GM12874 (cell line): ENCODE measurements around the gene NRARP.

Experiments used
- TF ChIP-seq, protein P1 (sequence below): IDR thresholded peaks from 2 replicates; pipeline ENCODE4 v1.5.1; 2011; ENCODE audit warnings: low read depth, mild to moderate bottlenecking, control low read depth, low read length, moderate library complexity; ENCODE audit not compliant: insufficient read depth

The NRARP gene

DNA sequence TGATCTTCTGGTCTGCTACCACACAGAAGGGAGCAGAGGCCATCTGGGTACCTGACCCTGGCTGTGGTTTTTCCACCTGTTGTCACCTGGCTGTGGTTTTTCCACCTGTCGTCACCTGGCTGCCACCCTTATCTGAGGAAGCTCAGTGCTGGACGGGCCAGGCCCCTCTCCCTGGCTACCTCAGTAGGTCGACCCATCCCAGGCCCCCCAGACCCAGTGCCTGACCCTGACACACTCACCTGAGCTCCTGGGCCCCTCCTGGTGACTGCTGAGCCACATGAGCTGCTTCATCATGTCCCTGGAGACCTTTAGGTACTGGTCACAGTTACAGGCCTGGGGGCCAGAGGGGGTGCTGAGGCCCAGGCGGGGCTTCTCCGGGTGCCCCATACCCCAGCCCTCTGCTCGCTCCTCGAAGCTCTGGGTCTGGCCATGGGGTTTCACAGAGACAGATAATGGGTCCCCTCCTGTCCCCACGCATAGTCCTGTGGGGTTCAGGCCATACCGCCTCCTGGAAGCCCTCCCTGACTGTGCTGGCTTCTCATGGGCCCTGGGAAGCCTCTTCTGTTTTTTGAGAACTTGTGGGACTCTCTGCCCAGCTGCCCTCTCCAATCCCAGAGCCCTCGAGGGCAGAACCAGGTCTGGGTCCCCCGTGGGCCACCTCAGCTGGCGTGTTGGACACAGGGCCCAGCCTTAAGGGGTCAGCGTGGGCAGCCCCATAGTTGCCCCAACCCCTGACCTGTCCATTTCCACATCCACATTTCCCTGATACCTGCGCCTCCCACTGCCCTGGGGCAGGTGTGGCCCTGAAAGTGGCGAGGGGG is 7.5 kb upstream of the NRARP start:
- TF ChIP-seq, protein P1, sequence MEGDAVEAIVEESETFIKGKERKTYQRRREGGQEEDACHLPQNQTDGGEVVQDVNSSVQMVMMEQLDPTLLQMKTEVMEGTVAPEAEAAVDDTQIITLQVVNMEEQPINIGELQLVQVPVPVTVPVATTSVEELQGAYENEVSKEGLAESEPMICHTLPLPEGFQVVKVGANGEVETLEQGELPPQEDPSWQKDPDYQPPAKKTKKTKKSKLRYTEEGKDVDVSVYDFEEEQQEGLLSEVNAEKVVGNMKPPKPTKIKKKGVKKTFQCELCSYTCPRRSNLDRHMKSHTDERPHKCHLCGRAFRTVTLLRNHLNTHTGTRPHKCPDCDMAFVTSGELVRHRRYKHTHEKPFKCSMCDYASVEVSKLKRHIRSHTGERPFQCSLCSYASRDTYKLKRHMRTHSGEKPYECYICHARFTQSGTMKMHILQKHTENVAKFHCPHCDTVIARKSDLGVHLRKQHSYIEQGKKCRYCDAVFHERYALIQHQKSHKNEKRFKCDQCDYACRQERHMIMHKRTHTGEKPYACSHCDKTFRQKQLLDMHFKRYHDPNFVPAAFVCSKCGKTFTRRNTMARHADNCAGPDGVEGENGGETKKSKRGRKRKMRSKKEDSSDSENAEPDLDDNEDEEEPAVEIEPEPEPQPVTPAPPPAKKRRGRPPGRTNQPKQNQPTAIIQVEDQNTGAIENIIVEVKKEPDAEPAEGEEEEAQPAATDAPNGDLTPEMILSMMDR: no peak

DNA sequence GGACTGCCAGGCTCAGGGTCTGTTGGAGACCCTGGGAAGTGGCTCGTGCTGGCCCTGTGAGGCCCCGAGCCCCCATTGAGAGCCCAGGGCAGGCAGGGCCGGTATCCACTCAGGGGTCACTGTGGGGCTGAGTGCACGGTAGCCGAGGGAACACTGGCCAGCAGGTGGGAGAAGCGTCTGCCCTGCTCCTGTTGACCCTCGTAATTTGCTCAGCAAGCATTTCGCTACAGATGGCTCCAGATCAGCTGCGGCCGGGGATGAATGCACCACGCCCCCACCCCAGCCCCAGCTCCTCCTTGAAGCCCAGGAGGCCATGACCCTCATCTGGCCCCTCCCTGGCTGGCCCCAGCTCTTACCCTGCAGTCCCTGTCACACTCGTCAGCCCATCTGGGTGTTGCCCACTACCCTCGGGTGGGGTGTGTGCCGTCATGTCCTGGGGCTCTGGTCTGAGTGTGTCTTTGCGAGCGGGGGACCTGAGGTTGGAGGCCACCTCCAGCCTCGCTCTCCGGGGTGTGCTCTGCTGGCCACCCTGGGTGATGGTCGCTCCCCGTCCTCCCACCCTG is 6.1 kb upstream of the NRARP start:
- TF ChIP-seq, protein P1: no peak

DNA sequence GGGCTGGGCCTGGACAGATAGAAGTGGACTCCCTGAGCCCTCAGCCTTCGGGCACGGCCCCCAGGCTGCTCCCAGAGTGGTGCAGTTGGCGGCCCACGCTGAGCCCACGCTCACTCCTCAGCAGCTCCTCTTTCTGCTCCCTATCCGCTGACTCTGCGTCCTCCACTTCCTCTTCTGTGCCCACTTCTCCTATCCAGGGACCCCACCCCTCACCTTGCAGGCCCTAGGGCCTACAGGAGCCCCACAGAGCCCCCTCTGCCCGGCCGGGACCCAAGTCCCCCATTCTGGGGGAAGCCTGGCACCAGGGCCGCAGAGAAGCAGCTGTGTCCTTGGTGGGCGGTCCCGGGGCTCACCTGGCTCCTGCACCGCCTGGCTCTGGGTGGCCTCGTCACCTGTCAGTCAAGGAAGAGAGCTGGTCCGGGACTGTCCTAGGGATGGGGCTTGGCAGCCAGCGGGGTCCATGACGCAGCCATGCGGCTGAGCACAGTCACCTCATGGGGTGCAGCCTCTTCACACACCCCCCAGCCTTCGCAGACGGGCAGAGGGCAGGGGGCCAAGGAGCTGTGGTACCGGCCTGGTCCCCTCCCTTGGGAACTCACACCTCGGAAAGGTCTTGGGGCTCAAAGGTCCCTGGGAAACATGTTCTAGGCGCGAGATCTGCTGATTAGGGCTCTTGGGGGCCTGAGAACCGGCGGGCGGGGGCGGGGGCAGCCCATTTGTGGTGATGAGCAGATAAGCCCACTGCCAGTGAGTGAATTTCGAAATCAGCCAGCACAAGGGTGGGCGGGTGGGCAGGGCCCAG is 5.4 kb upstream of the NRARP start:
- TF ChIP-seq, protein P1: no peak

DNA sequence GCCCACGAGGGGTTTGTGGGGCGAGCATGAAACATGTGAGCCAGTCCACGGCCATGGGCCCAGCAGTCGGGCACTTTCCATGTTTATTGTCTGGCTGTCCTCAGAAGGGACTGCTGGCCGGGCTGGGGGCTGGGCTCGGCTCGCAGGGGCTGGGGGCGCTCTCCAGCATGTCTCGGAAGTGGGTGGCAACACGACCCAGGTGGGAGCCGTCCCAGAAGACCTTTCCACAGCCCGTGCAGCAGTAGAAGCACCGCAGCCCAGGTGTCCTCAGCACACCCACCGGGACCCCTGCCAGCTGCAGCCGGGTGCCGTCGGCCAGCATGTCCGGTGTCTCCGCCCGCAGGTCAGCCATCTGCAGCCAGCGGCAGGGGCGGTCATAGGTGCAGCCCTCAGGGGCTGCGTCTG is 4.8 kb upstream of the NRARP start:
- TF ChIP-seq, protein P1: no peak

DNA sequence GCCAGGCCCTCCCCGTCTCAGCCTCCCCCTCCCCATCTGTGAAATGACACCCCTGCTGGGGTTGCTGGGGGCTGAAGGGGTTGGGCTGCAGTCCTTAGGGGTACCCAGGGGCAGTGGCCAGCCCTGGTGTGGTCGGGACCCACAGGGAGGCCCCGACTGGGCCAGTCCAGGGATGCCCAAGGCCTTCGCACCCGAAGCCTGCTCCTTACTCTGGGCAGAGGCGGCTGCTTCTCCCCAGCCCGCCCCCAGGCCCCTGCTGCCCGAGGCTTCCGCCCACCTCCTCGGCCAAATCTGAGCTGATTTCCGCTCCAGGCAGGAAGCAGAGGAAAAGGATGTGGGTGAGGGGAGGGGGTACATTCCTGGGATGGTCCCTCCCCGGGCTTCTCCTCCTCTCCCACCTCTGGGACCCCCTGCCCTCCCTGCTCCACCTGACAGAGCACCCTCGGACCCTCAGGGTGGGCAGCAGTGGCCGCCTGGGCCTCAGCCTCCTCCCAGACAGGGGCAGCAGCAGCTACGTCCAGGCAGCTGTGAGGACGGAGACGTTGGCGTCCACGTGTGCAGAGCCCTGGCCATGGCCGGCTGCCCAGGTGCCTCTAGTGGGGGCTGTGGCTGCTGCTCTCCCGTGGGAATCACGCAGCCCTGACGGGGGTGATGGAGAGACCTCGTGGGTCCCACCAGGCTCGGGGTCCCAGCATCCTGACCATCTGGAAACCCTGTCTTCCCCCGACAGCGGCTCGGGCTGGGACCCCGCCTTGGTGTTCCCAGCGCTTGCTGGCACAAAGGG is 4.2 kb upstream of the NRARP start:
- TF ChIP-seq, protein P1: no peak

DNA sequence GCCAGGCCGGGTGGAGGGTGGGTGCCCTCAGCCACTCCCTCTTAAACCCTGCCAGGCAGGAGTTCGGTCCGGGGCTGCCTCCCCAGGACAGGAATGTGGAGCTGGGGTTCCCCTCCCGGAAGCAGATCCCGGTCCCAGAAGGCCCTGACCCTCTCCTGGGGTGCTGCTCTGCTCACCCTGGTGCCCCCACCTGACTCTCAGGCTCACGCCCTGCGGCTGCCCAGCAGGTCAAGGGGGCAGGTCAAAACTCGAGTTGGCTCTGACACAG is 3.7 kb upstream of the NRARP start:
- TF ChIP-seq, protein P1: no peak
